Fibroblast of lung (primary cell): ENCODE measurements around the gene TMEM62.

Experiments used
- EZH2 ChIP-seq: IDR thresholded peaks from 2 replicates; pipeline ENCODE4 v1.5.1; 2012; ENCODE audit warnings: low read length, control low read depth, mild to moderate bottlenecking; ENCODE audit errors: missing control alignments
- TF ChIP-seq, protein P1 (sequence below), 2 donors: IDR thresholded peaks in 1 of 2; conservative IDR thresholded peaks in 1 of 2; 1 replicate in 1 of 2; 2 replicates in 1 of 2; pipeline ENCODE4 v1.5.1; 2011 to 2012; ENCODE audit warnings: low read length in 2 of 2, control low read depth in 1 of 2, inconsistent platforms in 1 of 2, low read depth in 1 of 2, mild to moderate bottlenecking in 1 of 2

DNA sequence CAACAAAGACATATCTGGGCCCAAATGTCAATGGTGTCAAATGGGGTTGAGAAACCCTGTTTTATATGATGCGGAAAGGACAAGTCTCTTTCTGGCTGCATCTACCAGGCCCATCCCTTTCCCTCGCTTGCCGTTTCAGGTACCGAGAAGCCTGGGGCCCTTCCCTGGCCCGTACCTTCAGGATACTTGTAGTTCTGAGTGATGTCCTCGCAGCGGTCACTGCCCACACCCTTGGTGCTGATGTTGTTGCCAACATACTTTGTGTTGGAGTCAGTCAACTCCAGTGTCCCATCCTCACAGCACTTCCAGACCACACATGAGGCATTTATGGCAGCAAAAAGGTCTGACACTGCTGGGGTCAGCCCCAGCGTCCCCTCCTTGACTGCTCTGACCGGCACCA lies 73.6 kb downstream of the TMEM62 start:
- TF ChIP-seq, protein P1, sequence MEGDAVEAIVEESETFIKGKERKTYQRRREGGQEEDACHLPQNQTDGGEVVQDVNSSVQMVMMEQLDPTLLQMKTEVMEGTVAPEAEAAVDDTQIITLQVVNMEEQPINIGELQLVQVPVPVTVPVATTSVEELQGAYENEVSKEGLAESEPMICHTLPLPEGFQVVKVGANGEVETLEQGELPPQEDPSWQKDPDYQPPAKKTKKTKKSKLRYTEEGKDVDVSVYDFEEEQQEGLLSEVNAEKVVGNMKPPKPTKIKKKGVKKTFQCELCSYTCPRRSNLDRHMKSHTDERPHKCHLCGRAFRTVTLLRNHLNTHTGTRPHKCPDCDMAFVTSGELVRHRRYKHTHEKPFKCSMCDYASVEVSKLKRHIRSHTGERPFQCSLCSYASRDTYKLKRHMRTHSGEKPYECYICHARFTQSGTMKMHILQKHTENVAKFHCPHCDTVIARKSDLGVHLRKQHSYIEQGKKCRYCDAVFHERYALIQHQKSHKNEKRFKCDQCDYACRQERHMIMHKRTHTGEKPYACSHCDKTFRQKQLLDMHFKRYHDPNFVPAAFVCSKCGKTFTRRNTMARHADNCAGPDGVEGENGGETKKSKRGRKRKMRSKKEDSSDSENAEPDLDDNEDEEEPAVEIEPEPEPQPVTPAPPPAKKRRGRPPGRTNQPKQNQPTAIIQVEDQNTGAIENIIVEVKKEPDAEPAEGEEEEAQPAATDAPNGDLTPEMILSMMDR (conservative IDR thresholded peaks at IDR 0.05 in 1 of 2, IDR thresholded peaks at IDR 0.05 in 1 of 2; ENCODE audit: low read depth in 1 of 2, low read length in 2 of 2): no peak
- no peak for TF ChIP-seq EZH2
